ENCODE results near the gene HDAC7.

The HDAC7 gene

GRCh38 chr12:47747596-47748506 is 71.9 kb downstream of the HDAC7 start:
- DNase-seq (ENCODE audit: low spot score) = no peak
- FAIRE-seq = no peak

- DNase-seq (ENCODE audit: low spot score) (no peak), FAIRE-seq (no peak)
Measured at GRCh38 chr12:47747126-47747525, 72.6 kb downstream of the HDAC7 start.

GRCh38 chr12:47746523-47746922 is 73.2 kb downstream of the HDAC7 start:
- no peak for FAIRE-seq
- DNase-seq (ENCODE audit: low spot score) = no peak

GRCh38 chr12:47746073-47746472 is 73.6 kb downstream of the HDAC7 start:
- DNase-seq (ENCODE audit: low spot score) (no peak), FAIRE-seq (no peak)

- no peak for DNase-seq (ENCODE audit: low spot score)
- FAIRE-seq = no peak
Measured at GRCh38 chr12:47745485-47746041, 74.1 kb downstream of the HDAC7 start.

- DNase-seq (ENCODE audit: low spot score) (no peak), FAIRE-seq (no peak)
Measured at GRCh38 chr12:47744778-47745436, 74.8 kb downstream of the HDAC7 start.

GRCh38 chr12:47744005-47744651 is 75.6 kb downstream of the HDAC7 start:
- no peak for FAIRE-seq
- peak; percentile 20 for DNase-seq (ENCODE audit: low spot score)

GRCh38 chr12:47743311-47743860 is 76.3 kb downstream of the HDAC7 start:
- FAIRE-seq (no peak), DNase-seq (ENCODE audit: low spot score) (no peak)

GRCh38 chr12:47742253-47742825 is 77.4 kb downstream of the HDAC7 start:
- FAIRE-seq = no peak
- peak; percentile 5 for DNase-seq (ENCODE audit: low spot score)

GRCh38 chr12:47741340-47741703 is 78.4 kb downstream of the HDAC7 start:
- no peak for FAIRE-seq
- peak; percentile 74 for DNase-seq (ENCODE audit: low spot score)

GRCh38 chr12:47740606-47741339 is 78.9 kb downstream of the HDAC7 start:
- FAIRE-seq (no peak), DNase-seq (ENCODE audit: low spot score) (no peak)

- no peak for DNase-seq (ENCODE audit: low spot score)
Measured at GRCh38 chr12:47739979-47740378, 79.7 kb downstream of the HDAC7 start.

GRCh38 chr12:47739297-47739696 is 80.4 kb downstream of the HDAC7 start:
- FAIRE-seq (no peak), DNase-seq (ENCODE audit: low spot score) (no peak)

More at GRCh38 chr12:47739979-47740378, 79.7 kb downstream of the HDAC7 start:
- no peak for FAIRE-seq

GRCh38 chr12:47737936-47738594 is 81.6 kb downstream of the HDAC7 start:
- DNase-seq (ENCODE audit: low spot score) (no peak), FAIRE-seq (no peak)

GRCh38 chr12:47736877-47737676 is 82.6 kb downstream of the HDAC7 start:
- DNase-seq (ENCODE audit: low spot score) (no peak), FAIRE-seq (no peak)

- DNase-seq (ENCODE audit: low spot score) (no peak), FAIRE-seq (no peak)
Measured at GRCh38 chr12:47736216-47736615, 83.5 kb downstream of the HDAC7 start.

GRCh38 chr12:47735649-47736048 is 84.1 kb downstream of the HDAC7 start:
- FAIRE-seq (no peak), DNase-seq (ENCODE audit: low spot score) (no peak)

GRCh38 chr12:47734725-47735480 is 84.8 kb downstream of the HDAC7 start:
- no peak for FAIRE-seq
- DNase-seq (ENCODE audit: low spot score) = no peak

Data from RCC 7860 (cell line).